ENCODE results near the gene REPIN1.

The REPIN1 gene

DNA sequence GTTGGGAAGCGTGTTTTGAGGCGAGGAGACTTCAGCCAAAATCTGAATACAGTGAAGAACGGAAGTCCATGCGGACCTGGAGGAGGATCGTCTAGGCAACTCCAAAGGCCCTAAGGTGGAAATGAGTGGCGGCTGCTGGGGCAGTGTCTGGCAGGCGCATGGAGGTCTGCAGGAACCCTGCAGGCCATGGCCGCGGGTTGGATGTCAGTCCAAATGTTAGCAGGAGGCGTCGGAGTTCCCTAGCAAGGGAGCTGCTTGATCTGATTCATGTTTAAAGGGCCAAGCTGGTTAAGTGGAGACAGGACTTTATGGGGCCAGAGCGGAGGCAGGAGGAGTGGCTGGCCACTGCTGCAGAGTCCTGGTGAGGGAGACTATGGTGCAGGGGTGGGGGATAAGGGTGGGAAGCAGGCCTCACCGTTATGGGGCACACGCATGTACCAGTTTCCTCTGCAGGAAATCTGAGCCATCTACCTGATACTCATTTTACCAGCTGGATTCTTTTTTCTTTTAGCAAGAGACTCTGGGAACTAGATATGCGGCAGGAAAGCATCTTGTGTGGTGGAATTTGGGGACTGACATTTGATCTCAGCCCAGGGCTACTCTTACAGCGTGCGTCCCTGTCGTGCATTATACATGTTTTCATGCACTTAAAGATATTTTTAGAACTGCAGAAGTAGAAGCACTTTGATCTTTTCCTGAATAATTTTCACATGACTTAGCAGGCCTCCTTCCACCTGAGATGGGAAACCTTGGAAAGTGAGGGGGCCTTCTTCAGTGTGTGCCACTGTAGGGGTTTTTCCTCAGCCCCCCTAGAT lies 6.6 kb upstream of the REPIN1 start:
- no peak for DNase-seq

DNA sequence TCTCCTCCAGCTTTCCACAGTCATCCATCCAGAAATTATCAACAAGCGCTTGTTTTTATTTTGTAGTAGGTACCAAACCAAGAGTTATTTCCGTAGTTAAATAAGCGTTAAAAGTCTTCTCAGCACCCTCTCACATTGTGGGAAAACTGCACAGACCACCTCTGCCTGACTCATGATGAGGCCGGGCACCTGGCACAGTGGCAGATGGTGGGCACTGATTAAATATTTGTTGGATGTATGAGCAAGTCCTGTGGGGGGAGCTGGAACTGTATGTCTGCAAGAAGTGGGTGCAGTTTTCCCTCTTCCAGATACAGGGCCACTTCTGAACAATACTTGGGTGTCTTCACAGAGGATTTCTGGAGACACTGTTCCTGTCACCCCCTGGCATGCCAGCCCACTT lies 5.3 kb upstream of the REPIN1 start:
- no peak for DNase-seq

DNA sequence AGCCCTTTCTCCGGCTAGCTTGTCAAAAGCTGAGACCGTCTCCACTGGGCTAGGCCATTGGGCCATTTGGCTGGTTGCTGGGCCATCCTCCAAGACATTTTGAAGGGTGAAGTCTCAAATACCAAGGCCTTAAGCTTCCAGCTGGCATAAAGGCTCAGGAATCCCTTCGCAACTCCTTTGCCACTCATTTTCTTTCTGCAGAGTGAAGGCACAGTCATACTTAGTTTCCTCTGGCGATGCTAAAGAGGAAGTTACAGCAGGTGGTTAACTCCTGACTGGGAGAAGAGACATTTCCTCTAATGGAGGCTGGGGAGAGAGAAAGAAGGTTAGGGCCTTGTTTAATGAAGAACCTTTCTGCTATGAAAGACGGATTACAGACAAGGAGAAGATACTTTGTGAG lies 4.8 kb upstream of the REPIN1 start:
- no peak for DNase-seq

DNA sequence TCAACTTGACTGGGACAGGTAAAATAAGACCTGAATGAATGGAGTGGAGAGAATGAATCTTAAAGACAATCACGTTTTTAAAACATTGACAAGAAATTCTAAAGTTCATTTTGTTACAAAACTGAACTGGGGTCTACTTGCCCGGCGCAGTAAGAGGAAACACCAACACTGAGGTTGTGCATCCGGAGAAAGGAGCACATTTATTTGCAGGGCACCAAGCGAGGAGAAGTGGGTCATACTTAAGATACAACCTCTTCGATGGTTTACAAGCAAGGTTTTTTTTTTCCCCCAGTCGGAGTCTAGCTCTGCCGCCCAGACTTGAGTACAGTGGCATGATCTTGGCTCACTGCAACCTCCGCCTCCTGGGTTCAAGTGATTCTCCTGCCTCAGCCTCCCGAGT lies 3.4 kb upstream of the REPIN1 start:
- no peak for DNase-seq

DNA sequence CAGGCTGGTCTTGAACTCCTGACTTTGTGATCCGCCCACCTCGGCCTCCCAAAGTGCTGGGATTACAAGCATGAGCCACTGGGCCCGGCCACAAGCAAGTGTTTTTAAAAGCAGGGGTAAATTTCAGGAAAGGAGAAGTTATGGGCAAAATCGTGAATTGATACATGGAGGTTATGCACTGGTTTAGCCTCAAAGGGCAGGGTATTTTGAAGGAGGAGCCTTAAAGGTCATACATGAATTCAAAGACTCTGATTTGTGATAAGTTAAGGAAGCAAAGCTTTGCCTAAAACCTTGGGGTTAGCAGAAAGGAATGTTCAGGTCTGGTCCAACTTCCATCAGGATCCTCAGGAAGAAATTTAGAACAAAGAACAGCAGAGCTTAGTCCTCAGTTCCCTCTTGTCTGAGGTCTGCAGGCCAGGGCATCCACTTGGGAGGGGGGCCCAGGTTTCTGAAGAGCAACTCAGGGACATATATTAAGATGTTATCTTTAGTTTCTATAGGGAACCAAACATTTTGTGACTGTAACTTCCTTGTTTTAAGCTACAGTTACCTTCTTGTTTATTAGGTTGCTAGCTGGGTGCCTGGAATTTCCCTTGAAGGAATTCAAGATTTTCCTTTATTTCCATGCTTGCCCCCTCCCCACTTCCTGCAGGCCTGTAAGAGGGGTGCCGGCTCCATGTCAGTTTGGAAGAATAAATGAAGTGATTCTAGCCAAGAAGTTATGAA lies 2.8 kb upstream of the REPIN1 start:
- DNase-seq: no peak

DNA sequence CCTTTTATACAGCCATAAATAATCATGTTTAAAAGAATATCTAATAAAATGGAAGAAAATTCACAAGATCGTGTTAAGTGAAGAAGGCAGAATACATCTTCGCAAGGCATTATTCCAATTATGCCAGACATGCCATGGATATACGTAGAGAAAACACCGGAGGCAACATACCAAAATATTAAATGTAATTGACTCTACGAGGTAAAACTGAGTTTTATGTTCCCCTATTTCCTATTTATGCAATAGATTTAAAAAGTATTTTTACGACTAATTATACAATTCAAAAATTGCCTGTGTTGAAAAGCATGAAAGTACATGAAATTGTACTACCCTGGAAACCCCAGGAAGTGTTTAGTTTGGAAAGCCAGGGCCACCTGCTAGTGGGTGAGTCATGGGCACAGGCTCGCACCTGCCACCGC lies 936 bp upstream of the REPIN1 start:
- no peak for DNase-seq

DNA sequence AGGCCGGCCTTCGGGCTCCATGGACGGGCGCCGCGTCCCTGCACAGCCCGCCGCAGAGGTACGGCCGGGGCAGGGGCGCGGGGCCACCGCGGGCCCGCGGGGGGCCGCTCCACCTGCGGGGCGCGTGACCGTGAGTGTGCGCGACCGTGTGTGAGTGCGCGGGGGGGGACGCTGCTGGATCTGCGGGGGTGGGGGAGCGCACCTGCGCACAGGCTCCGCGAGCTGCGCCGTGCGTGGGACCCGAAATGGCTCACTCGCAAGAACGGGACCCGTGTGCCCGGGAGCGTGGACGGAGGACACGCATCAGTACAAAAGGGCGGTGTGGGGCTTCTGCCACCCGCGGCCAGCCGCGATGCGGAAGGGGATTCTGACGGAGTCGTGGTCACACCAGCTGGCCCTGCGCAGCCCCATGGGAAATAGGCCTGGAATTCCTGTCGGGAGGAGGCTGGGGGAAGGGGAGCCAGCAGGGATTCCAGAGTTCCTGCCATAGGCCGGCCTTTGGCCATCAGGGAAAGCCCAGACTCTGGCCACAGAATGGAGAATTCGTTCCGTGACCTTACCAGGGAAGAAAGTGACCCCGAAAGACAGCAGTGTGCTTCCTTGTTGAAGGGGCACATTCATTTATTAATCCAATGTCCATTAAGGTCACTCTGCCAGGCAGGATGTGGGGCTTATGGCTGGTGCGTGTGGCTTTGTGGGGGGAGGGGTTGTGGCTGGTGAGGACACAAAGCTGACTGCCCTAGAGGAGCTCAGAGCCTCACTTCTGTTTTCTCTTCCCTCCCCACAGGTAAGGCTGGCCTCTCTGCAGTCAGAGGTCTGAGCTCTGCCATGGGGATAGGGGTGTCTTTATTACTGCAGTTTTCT lies 494 bp downstream of the REPIN1 start:
- peak; percentile 74 for DNase-seq

DNA sequence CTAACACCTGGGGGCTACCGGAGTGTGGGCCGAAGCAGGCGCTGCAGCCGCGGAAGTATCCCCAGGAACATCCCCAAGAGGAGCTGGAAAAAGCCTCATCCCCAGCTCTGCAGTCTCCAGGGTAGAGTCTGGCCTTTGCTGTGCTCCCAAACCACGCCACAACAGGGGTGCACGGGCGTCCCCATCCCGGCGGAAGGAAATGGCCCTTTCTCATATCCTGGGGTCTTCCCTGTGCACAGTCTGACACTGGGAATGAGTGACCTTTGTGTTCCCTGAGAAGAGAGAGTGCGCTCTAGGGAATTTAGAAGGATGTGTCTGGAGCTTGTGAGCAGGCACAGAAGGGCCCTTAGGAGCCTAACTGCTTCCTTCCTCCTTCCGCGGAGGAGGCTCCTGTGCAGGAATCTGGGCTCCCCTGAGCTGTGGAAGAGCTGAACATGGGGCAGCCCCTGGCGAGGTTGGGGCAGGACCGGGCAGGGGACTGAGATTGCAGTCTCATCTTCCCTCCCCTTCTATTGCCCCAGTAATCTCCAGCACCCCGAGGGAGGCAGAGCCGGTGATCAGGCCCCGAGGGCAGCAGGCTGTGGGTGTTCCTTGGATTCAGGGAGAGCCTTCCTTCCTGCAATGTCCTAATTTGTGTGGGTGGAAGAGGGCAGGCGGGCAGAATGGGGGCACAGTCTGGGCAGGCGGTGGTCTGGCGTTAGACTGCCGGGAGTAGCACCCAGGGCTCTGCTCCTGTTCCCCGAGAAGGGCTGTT lies 1.3 kb downstream of the REPIN1 start:
- DNase-seq: no peak

DNA sequence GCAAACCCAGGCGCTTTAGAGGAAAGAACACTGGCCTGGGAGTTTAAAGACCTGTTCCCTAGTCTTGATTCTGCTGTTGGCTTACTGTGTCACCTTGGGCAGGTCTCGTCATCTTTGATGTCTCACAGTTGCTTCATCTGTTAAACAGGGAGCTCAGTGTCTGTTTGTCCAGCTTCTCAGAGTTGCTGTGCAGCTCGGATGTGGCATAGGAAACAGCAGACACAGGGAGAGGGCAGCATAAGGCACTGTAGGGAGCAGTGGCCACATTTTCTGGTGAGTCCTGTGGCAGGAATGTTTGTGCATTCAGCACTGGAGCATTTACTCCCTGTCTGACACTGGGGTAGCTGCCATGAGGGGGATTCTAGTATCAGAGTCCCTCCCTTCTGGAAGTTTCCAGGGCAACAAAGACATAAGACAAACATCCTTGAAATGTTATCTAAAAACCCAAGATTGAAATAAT lies 2.0 kb downstream of the REPIN1 start:
- DNase-seq: no peak

DNA sequence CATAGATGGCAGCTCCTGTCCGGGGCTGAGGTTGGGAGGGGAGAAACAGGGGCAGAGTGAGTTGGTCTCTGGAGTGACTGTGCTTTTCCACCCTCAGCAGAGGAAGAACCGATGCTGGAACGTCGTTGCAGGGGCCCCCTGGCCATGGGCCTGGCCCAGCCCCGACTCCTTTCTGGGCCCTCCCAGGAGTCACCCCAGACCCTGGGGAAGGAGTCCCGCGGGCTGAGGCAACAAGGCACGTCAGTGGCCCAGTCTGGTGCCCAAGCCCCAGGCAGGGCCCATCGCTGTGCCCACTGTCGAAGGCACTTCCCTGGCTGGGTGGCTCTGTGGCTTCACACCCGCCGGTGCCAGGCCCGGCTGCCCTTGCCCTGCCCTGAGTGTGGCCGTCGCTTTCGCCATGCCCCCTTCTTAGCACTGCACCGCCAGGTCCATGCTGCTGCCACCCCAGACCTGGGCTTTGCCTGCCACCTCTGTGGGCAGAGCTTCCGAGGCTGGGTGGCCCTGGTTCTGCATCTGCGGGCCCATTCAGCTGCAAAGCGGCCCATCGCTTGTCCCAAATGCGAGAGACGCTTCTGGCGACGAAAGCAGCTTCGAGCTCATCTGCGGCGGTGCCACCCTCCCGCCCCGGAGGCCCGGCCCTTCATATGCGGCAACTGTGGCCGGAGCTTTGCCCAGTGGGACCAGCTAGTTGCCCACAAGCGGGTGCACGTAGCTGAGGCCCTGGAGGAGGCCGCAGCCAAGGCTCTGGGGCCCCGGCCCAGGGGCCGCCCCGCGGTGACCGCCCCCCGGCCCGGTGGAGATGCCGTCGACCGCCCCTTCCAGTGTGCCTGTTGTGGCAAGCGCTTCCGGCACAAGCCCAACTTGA lies 2.7 kb downstream of the REPIN1 start:
- no peak for DNase-seq

DNA sequence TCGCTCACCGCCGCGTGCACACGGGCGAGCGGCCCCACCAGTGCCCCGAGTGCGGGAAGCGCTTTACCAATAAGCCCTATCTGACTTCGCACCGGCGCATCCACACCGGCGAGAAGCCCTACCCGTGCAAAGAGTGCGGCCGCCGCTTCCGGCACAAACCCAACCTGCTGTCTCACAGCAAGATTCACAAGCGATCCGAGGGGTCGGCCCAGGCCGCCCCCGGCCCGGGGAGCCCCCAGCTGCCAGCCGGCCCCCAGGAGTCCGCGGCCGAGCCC lies 3.3 kb downstream of the REPIN1 start:
- no peak for DNase-seq

DNA sequence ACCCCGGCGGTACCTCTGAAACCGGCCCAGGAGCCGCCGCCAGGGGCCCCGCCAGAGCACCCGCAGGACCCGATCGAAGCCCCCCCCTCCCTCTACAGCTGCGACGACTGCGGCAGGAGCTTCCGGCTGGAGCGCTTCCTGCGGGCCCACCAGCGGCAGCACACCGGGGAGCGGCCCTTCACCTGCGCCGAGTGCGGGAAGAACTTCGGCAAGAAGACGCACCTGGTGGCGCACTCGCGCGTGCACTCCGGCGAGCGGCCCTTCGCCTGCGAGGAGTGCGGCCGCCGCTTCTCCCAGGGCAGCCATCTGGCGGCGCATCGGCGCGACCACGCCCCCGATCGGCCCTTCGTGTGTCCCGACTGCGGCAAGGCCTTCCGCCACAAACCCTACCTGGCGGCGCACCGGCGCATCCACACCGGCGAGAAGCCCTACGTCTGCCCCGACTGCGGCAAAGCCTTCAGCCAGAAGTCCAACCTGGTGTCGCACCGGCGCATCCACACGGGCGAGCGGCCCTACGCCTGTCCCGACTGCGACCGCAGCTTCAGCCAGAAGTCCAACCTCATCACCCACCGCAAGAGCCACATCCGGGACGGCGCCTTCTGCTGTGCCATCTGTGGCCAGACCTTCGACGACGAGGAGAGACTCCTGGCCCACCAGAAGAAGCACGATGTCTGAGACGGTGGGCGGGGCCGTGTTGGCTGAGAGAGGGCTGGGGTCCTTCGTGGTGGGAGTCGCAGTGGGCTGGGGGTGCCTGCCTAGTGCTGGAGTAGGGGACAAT lies 3.8 kb downstream of the REPIN1 start:
- no peak for DNase-seq

DNA sequence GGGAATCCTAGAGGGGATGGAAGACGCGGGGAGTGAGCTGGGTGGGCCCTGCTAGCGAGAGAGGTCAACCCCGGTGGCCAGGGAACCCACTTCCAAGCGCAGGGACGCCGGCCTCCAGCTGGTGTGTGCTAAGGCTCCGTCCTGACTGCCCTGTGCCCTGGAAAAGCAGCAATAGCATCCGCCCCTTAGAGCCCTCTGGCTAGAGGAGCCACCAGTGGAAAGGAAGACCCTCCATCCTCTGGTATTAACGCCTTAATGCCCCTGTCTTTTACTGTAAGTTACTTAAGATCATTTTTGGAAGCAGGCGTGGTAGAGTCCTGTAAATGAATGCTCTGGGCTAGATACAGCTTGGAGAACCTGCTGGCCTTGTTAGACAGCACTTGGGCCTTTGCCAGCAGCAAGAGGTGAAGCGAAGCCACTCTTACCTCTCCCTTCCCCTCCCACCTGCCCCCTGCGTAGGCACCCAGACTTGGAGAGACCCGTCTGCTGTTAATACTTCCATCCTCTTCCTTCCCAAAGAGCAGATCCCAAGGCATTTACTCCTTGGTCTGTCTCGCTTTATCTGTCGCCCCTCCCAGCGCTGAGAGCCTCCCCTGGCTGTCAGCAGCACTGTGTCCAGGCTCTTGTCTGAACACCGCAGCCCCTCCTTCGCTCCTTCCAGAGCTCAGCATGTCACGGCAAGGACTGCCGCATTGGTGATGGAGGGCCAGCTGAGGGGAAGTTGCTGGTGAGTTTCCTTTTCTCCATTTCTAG lies 4.6 kb downstream of the REPIN1 start:
- no peak for DNase-seq

DNA sequence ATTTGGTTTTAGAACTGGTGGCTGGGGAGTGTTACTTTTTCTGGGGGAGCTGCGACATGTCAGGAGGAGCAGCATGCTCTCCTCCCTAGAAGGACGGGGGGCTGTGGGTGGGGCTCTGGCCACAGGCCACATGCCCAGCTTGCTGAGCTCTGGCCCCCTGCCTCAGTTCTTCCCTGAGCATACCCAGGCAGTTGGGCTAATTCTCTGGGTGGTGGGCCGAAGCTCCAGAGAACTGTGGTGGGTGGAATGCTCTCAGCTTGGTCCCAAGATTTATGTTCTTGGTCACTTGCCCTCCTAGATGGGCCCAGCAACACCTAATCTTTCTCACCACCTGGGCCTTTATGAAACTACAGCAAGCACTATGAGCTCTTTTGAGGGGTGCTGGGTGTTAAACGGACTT lies 5.4 kb downstream of the REPIN1 start:
- no peak for DNase-seq

DNA sequence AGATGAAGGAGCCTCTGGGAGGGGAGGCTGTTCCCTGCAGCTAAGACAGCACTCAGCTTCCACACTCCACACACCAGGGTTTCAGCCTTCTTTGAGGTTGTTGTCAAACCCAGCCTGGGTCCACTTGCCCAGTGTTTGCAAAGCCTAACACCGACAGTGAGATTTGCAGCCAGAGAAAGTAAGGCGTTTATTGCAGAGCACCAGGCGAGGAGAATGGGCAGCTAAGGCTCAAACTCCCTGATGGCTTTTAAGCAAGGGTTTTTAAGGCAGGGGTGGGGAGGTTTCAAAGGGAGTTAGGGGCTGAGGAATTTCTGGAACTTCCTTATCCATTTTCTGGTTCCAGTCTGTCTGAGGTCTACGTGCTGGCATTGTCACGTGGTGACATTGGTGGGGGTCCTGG lies 5.8 kb downstream of the REPIN1 start:
- DNase-seq: no peak

DNA sequence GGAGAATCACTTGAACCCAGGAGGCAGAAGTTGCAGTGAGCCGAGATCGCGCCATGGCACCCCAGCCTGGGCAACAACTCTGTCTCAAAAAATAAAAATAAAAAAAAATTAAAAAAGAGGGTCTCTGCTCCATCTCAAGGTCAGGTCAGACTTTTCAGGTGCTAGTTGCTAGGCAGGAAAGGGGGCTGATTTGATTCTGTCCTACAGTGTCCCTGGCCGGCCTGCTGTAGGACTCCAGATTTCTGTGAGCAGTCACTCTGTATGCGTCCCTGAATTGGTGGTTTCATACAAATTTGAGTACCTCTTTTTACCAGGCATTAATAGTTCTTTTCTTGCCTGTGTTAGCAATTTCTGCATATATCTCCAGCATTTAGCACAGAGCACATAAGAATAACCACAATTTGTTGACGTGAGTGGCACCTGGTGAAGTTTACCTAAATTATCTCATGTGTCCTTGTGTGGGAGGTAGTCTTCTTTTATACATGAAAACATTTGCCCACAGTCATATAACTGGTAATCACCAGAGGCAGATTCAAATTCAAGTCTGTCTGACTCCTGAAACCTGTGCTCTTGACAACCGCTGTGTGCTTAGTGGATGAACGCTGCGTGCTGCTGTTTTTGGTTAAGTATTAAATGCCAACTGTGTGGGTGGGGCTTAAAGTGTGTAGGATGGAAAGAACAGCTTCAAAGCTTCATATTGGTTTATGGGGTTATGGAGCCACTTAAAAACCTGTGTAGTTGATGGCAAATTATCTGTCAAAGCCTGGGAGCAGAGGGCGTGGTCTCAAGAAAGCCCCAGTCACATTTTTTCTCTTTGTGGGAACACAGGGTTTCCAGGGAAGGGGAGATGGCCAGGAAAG lies 7.3 kb downstream of the REPIN1 start:
- peak; percentile 39 for DNase-seq

DNA sequence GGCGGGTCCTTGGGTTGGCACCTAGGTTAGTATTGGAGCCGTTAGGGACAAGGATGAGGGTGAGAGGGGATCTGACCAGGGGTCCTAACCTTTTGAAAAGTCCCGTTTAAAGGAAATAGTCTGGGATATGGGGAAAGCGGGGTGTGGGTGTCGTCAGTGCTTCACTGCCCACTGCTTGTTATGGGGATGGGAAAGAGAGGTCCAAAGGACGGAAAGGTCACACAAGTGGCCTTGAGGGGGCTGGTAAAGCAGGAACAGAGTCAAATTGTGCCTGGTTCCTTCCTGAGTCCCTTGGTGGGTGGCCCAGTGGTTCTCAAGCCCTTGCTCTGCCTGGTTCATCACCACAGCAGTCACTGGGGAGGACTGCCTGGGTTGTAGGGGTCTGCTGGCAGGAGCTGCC lies 7.9 kb downstream of the REPIN1 start:
- no peak for DNase-seq

DNA sequence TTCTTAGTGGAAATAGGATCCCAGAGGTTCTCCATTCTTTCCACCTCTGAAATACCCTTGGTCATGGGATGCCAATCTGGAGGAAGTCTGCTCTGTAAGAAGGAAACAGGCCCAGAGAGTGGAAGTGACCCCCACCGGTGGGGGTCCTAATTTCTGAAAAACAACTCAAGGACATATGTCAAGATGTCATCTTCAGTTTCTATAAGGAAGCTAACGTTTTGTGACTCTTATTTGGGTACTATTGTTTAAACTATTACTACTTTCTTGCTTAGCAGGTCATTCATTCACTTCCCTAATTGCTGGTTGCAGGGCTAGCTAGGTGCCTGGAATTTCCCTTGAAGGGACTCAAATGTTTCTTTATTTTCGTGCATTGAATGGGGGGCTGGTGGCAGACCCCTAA lies 8.6 kb downstream of the REPIN1 start:
- DNase-seq: no peak

DNA sequence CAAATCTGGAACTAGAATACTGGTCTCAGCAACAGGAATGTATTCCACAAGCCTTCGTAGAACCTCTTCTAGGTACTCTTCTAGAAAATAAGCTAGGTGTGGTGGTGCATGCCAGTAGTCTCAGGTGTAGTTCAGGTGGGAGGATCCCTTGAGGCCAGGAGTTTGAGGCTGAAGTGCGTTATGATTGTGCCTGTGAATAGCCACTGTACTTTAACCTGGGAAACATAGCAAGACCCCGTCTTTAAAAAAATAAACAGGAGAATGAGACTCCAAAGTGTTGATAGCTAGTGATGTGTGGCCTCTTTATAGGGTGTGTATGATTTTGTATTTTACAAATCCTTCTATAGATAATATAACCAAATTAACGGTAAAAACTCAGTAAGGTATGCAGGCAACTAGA lies 9.0 kb downstream of the REPIN1 start:
- no peak for DNase-seq

All from stimulated activated CD4-positive, alpha-beta T cell treated with anti-CD3 and anti-CD28 coated beads, Interleukin-4, amount 100 ng/mL, for 1 hour (primary cell).